B cell (primary cell): ENCODE results near the gene PPP2R5E.

Experiments used
- EZH2 ChIP-seq: IDR thresholded peaks from 2 replicates; pipeline ENCODE4 v1.6.1; 2012; ENCODE audit warnings: borderline replicate concordance, low read depth, mild to moderate bottlenecking, moderate library complexity, low read length; ENCODE audit not compliant: insufficient read depth, poor library complexity, severe bottlenecking
- TF ChIP-seq, protein P1 (sequence below): fragments of 200-600 bp; IDR thresholded peaks from one replicate; pipeline ENCODE4 v1.8.0; 2022; ENCODE audit warnings: antibody characterized with exemption, mild to moderate bottlenecking

- TF ChIP-seq, protein P1, sequence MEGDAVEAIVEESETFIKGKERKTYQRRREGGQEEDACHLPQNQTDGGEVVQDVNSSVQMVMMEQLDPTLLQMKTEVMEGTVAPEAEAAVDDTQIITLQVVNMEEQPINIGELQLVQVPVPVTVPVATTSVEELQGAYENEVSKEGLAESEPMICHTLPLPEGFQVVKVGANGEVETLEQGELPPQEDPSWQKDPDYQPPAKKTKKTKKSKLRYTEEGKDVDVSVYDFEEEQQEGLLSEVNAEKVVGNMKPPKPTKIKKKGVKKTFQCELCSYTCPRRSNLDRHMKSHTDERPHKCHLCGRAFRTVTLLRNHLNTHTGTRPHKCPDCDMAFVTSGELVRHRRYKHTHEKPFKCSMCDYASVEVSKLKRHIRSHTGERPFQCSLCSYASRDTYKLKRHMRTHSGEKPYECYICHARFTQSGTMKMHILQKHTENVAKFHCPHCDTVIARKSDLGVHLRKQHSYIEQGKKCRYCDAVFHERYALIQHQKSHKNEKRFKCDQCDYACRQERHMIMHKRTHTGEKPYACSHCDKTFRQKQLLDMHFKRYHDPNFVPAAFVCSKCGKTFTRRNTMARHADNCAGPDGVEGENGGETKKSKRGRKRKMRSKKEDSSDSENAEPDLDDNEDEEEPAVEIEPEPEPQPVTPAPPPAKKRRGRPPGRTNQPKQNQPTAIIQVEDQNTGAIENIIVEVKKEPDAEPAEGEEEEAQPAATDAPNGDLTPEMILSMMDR, result no peak
- TF ChIP-seq EZH2, result no peak
Observed at GRCh38 chr14:63478010-63478409, 65.2 kb downstream of the PPP2R5E start.
